Right ventricle myocardium inferior (tissue), 1 donor: ENCODE data around the gene CFAP65. TPM values are rescaled to one million over a fixed set of nuclear protein-coding genes. Genes with fewer than 3 reads are reported as not detected.
A peak's percentile ranks its signal among the peaks of the same experiment; 100 is the strongest.

Source experiments
- ATAC-seq: fragments of 200-7000 bp; cut with Tn5 transposase; one replicate; pipeline ENCODE4 v1.9.1; 2020; ENCODE audit warnings: mild to moderate bottlenecking, moderate library complexity
- DNase-seq: peaks from one replicate; pipeline ENCODE4 v3.0.0; 2021; ENCODE audit errors: missing footprints
- intact Hi-C: fragments of 100-400 bp; cut with DNase I; formaldehyde crosslinking; loops from one replicate; pipeline ENCODE4 v1.11.0; 2022
- total RNA-seq: library from RNA; stranded (reverse); fragmentation: NEBNext Ultra II Directional; extraction: Animal tissue kit (Norgen Biotek cat#: 25700); gene quantifications from one replicate; pipeline ENCODE4 v1.2.1, GENCODE V29; 2021
- donor health status: DM: no; HTN: yes; CAD: no; lungs with severe emphysema.

CFAP65 gene
- total RNA-seq, 1 donor from 2014 or later, result not detected

- intact Hi-C loops, result no loop called here
- DNase-seq (no peak), ATAC-seq (no peak)
These were observed 20.5 kb downstream of the CFAP65 start for GRCh38 chr2:219020604-219021365.

- DNase-seq, result no peak
- no peak for ATAC-seq
- intact Hi-C loops, result no loop called here
These were observed 21.9 kb downstream of the CFAP65 start for GRCh38 chr2:219019436-219019835.

- intact Hi-C loops, result no loop called here
- ATAC-seq (no peak), DNase-seq (no peak)
These were observed 22.6 kb downstream of the CFAP65 start for GRCh38 chr2:219018726-219019125.

GRCh38 chr2:219018286-219018685, 23.0 kb downstream of the CFAP65 start:
- DNase-seq (no peak), ATAC-seq (no peak)
- intact Hi-C loops, result no loop called here

- ATAC-seq (no peak), DNase-seq (no peak)
- intact Hi-C loops, result no loop called here
These were observed 23.9 kb downstream of the CFAP65 start for GRCh38 chr2:219017201-219017931.

GRCh38 chr2:219016721-219017120, 24.6 kb downstream of the CFAP65 start:
- intact Hi-C loops, result no loop called here
- no peak for ATAC-seq
- no peak for DNase-seq

- intact Hi-C loops, result no loop called here
- ATAC-seq (no peak), DNase-seq (no peak)
These were observed 30.4 kb downstream of the CFAP65 start for GRCh38 chr2:219010873-219011272.

- intact Hi-C loops, result no loop called here
- DNase-seq (no peak), ATAC-seq (peak; percentile 28)
These were observed 31.1 kb downstream of the CFAP65 start for GRCh38 chr2:219010162-219010756.

GRCh38 chr2:219009294-219009693, 32.0 kb downstream of the CFAP65 start:
- DNase-seq (no peak), ATAC-seq (no peak)
- intact Hi-C loops, result no loop called here

- DNase-seq, result no peak
- intact Hi-C loops, result no loop called here
These were observed 37.3 kb downstream of the CFAP65 start for GRCh38 chr2:219003979-219004378.

GRCh38 chr2:219003267-219003634, 38.1 kb downstream of the CFAP65 start:
- no peak for DNase-seq
- no peak for ATAC-seq
- intact Hi-C loops, result no loop called here

More at GRCh38 chr2:219003979-219004378, 37.3 kb downstream of the CFAP65 start:
- ATAC-seq, result no peak

GRCh38 chr2:219002395-219003266, 38.7 kb downstream of the CFAP65 start:
- DNase-seq (peak; percentile 76), ATAC-seq (no peak)
- intact Hi-C loops, result no loop called here

GRCh38 chr2:219001577-219002394, 39.5 kb downstream of the CFAP65 start:
- no peak for DNase-seq
- intact Hi-C loops, result no loop called here
- no peak for ATAC-seq

- ATAC-seq (no peak), DNase-seq (no peak)
- intact Hi-C loops, result no loop called here
These were observed 40.2 kb downstream of the CFAP65 start for GRCh38 chr2:219001100-219001576.

GRCh38 chr2:219000569-219000960, 40.8 kb downstream of the CFAP65 start:
- intact Hi-C loops, result no loop called here
- DNase-seq (no peak), ATAC-seq (no peak)

- ATAC-seq (no peak), DNase-seq (no peak)
- intact Hi-C loops, result no loop called here
These were observed 41.3 kb downstream of the CFAP65 start for GRCh38 chr2:218999881-219000568.

- intact Hi-C loops, result no loop called here
- DNase-seq, result no peak
These were observed 42.1 kb downstream of the CFAP65 start for GRCh38 chr2:218999021-218999880.

More at GRCh38 chr2:218999021-218999880, 42.1 kb downstream of the CFAP65 start:
- no peak for ATAC-seq
